ENCODE measurements around the gene DLX2.
A peak's percentile ranks its signal among the peaks of the same experiment; 100 is the strongest.

DLX2 gene

GRCh38 chr2:172093416-172094293 lies 9.0 kb downstream of the DLX2 start:
- DNase-seq = no peak

- no peak for DNase-seq
Observed at GRCh38 chr2:172092716-172093415, 9.8 kb downstream of the DLX2 start.

- no peak for DNase-seq
Observed at GRCh38 chr2:172091761-172092566, 10.7 kb downstream of the DLX2 start.

- DNase-seq = no peak
Observed at GRCh38 chr2:172091000-172091641, 11.6 kb downstream of the DLX2 start.

GRCh38 chr2:172090044-172090961 lies 12.4 kb downstream of the DLX2 start:
- no peak for DNase-seq

GRCh38 chr2:172089633-172090032 lies 13.1 kb downstream of the DLX2 start:
- DNase-seq = no peak

GRCh38 chr2:172089005-172089504 lies 13.6 kb downstream of the DLX2 start:
- DNase-seq = no peak

GRCh38 chr2:172088245-172089004 lies 14.3 kb downstream of the DLX2 start:
- no peak for DNase-seq

GRCh38 chr2:172087780-172088244 lies 14.9 kb downstream of the DLX2 start:
- no peak for DNase-seq

- no peak for DNase-seq
Observed at GRCh38 chr2:172087207-172087779, 15.4 kb downstream of the DLX2 start.

- peak; percentile 66 for DNase-seq
Observed at GRCh38 chr2:172086241-172087206, 16.2 kb downstream of the DLX2 start.

GRCh38 chr2:172085460-172086159 lies 17.1 kb downstream of the DLX2 start, which contains the start of gene DLX1:
TSS of gene DLX1 (plus strand) at chr2:172085507. CDS start at chr2:172085678, 171 bp downstream.
- no peak for DNase-seq

- peak; percentile 69 for DNase-seq
Observed at GRCh38 chr2:172084645-172085459, 17.8 kb downstream of the DLX2 start.

GRCh38 chr2:172084395-172084644 lies 18.4 kb downstream of the DLX2 start:
- no peak for DNase-seq

GRCh38 chr2:172083628-172084394 lies 18.9 kb downstream of the DLX2 start:
- DNase-seq = no peak

- no peak for DNase-seq
Observed at GRCh38 chr2:172082944-172083627, 19.6 kb downstream of the DLX2 start.

All from stimulated activated CD4-positive, alpha-beta T cell treated with anti-CD3 and anti-CD28 coated beads, Interleukin-1b, Interleukin-23, amount 100 ng/mL, for 48 hours (primary cell).